Measurements from ENCODE around the gene MATN1. TPM values are rescaled to one million over a fixed set of nuclear protein-coding genes. Genes with fewer than 3 reads are reported as not detected.

The MATN1 gene
- total and polyA plus RNA-seq, 2 of the 4 experiments (the other 2 are of a cell fraction) = 0.27 TPM; not detected in 1

DNA sequence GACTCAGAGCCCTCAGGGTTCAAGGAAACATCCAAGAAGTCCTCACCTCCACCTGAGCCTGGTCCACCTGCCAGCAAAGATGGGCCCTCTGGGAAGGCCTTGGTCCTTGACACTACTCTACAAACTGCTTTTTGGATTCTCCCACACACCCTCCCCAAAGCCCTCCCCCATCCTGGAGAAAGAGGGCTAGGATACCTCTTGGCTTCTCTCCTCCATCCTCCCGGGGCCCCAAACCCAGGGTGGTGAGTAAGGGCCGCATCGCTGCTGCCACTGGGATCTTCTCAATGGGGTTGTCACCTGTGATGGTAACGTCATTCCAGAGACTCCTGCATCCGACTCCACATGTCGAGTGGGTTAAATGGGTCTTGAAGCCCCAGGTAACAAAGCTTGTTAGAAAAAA is 26.6 kb downstream of the MATN1 start:
- Histone ChIP-seq H2BK5ac (ENCODE audit: low read depth, low read length, poor library complexity, severe bottlenecking) (no peak overlapping the region), H3K14ac (replicated peaks; ENCODE audit: low read depth, low read length) (no peak overlapping the region), H3K36me3 (ENCODE audit: control insufficient read depth, insufficient read depth, low read length) (no peaks in the 10 kb centered on the region), H3K27me3 (ENCODE audit: control insufficient read depth, insufficient read depth, low read length) (peaks cover 23% of the 10 kb centered on the region; the same call in 1 of the 2 replicates), H3K9me1 (ENCODE audit: insufficient read depth, low read length) (peaks cover 3% of the 10 kb centered on the region; the same call in 1 of the 2 replicates), H3K18ac (ENCODE audit: low read depth, low read length) (no peak overlapping the region), H4K20me1 (ENCODE audit: insufficient read depth, low read length) (no peaks in the 10 kb centered on the region), H3K9me3 (ENCODE audit: control insufficient read depth, insufficient read depth, low read length) (no peaks in the 10 kb centered on the region), H2AFZ (replicated peaks; ENCODE audit: low read length, poor library complexity) (no peak overlapping the region), H2BK15ac (ENCODE audit: low read depth, low read length) (no peak overlapping the region), H2AK9ac (replicated peaks; ENCODE audit: low read depth, low read length, poor library complexity) (no peak overlapping the region), H2BK20ac (ENCODE audit: low read depth, low read length) (no peak overlapping the region), H3K56ac (ENCODE audit: extremely low read depth, insufficient read depth, low read length) (no peak overlapping the region), H2AK5ac (ENCODE audit: low read depth, low read length) (no peak overlapping the region), H2BK120ac (ENCODE audit: low read depth, low read length) (no peak overlapping the region), H3K4me3 (ENCODE audit: insufficient read depth, low read depth, low read length) (no peak overlapping the region), H4K91ac (ENCODE audit: insufficient read depth, low read depth, low read length) (no peak overlapping the region), H3K4ac (ENCODE audit: low read depth, low read length) (no peak overlapping the region), H3K4me1 (ENCODE audit: control insufficient read depth, insufficient read depth, low read length) (peaks cover 4% of the 10 kb centered on the region; the same call in 1 of the 2 replicates), H3K4me2 (ENCODE audit: low read depth, low read length) (no peak overlapping the region), H3K23ac (ENCODE audit: low read depth, low read length) (no peak overlapping the region), H3K79me1 (ENCODE audit: low read depth in 1 of 2, low read length in 2 of 2) (no peaks in the 10 kb centered on the region), H4K8ac (ENCODE audit: low read depth in 2 of 2, low read length in 2 of 2) (no peak overlapping the region), H4K5ac (ENCODE audit: low read depth, low read length) (no peak overlapping the region), H3K9ac (ENCODE audit: low read depth, low read length) (no peak overlapping the region), H3K27ac (ENCODE audit: insufficient read depth, low read length) (no peak overlapping the region)
- CTCF ChIA-PET = no interaction called here
- DNase-seq (no peak), ATAC-seq (ENCODE audit: low read depth) (no peak)
- dilution Hi-C loops (cut with HindIII; ENCODE audit: low sequenced_read_pairs, unreplicated experiment) = no loop called here
- intact Hi-C loops (cut with micrococcal nuclease) = no loop called here
- BruUV-seq (replicated peaks) = no TSS peak
- POLR2A ChIA-PET (ENCODE audit: unreplicated experiment) = no interaction called here
- in situ Hi-C loops (cut with MboI; ENCODE audit: low sequenced_read_pairs) = no loop called here
- WGBS, 2 experiments (ENCODE audit: extremely low coverage in 2 of 2, insufficient read length in 1 of 2) = 80% methylated on average over 2 of the region's 6 CpGs; no CpG with 5 or more reads in 1 of the 2 experiments
- TF ChIP-seq POLR2A (IDR thresholded peaks at IDR 0.05; ENCODE audit: low read depth, low read length) (no peak), BHLHE40 (IDR thresholded peaks at IDR 0.05; ENCODE audit: low read depth, low read length) (no peak), MXI1 (IDR thresholded peaks at IDR 0.05; ENCODE audit: borderline replicate concordance, low read depth, low read length) (no peak), RFX5 (IDR thresholded peaks at IDR 0.05; ENCODE audit: low read depth, low read length) (no peak), USF2 (IDR thresholded peaks at IDR 0.05; ENCODE audit: low read depth, low read length) (no peak), FOS (IDR thresholded peaks at IDR 0.05; ENCODE audit: low read depth, low read length) (no peak), CEBPB (IDR thresholded peaks at IDR 0.05; ENCODE audit: low read depth, low read length) (no peak), CTCF (conservative IDR thresholded peaks at IDR 0.05; ENCODE audit: low read depth, low read length) (no peak), RAD21 (IDR thresholded peaks at IDR 0.05; ENCODE audit: low read length) (no peak), NFE2L2 (IDR thresholded peaks at IDR 0.05; ENCODE audit: low read depth, low read length) (no peak)

Measured in IMR-90 (cell line).